CD4-positive, alpha-beta T cell (primary cell): ENCODE results near the gene LAMTOR1. TPM values are rescaled to one million over a fixed set of nuclear protein-coding genes. Genes with fewer than 3 reads are reported as not detected.

Source experiments
- ATAC-seq: fragments of 200-7000 bp; cut with Tn5 transposase; one replicate; pipeline ENCODE4 v1.10.0; 2022; ENCODE audit warnings: mild to moderate bottlenecking; ENCODE audit not compliant: poor library complexity
- CTCF ChIA-PET: fragments of 350-600 bp; sonication (Branson Sonifier 250); formaldehyde crosslinking; loops from one replicate; lab custom pipeline; 2021; ENCODE audit warnings: antibody characterized with exemption, inconsistent platforms; lab: Charles Lee
- POLR2A ChIA-PET: fragments of 350-600 bp; sonication (Branson Sonifier 250); formaldehyde crosslinking; loops from one replicate; lab custom pipeline; 2021; ENCODE audit warnings: antibody characterized with exemption, inconsistent platforms; lab: Charles Lee
- DNase-seq, 14 experiments: peaks; one replicate each; pipeline ENCODE4 v3.0.0-alpha.2; 2013 to 2020; ENCODE audit warnings: mixed read lengths in 2 of 14
- H3K27ac ChIP-seq, 2 donors: one replicate each; pipeline versions ENCODE4 v1.5.1 to v1.7.0; 2013; ENCODE audit warnings: low read length in 2 of 2, low read depth in 1 of 2, mild to moderate bottlenecking in 1 of 2
- H3K27me3 ChIP-seq, 2 experiments: 1 replicate in 1 of 2; 2 replicates in 1 of 2; pipeline versions ENCODE4 v1.6.1 to v1.7.0; 2013; ENCODE audit warnings: low read length in 2 of 2, control low read depth in 1 of 2, mild to moderate bottlenecking in 1 of 2, moderate library complexity in 1 of 2; ENCODE audit not compliant: insufficient read depth in 2 of 2, control insufficient read depth in 1 of 2
- H3K36me3 ChIP-seq: one replicate; pipeline ENCODE4 v1.6.1; 2013; ENCODE audit warnings: low read length, control low read depth; ENCODE audit not compliant: insufficient read depth
- H3K4me1 ChIP-seq: one replicate; pipeline ENCODE4 v1.6.1; 2013; ENCODE audit warnings: low read length, control low read depth; ENCODE audit not compliant: insufficient read depth
- H3K4me3 ChIP-seq: one replicate; pipeline ENCODE4 v1.5.1; 2013; ENCODE audit warnings: mild to moderate bottlenecking, low read length, moderate library complexity
- H3K9me3 ChIP-seq, 2 experiments: 1 replicate in 1 of 2; 2 replicates in 1 of 2; pipeline versions ENCODE4 v1.6.1 to v1.7.0; 2013; ENCODE audit warnings: low read length in 2 of 2, mild to moderate bottlenecking in 2 of 2, control low read depth in 1 of 2, moderate library complexity in 1 of 2; ENCODE audit not compliant: control insufficient read depth in 1 of 2, insufficient read depth in 1 of 2
- H3K27ac Mint-ChIP-seq: one replicate; pipeline ENCODE4 v1.8.0; 2020; ENCODE audit warnings: mixed read lengths
- H3K27me3 Mint-ChIP-seq: one replicate; pipeline ENCODE4 v1.8.0; 2021; ENCODE audit warnings: mixed read lengths
- H3K36me3 Mint-ChIP-seq: one replicate; pipeline ENCODE4 v1.8.0; 2021; ENCODE audit warnings: low read depth, mixed read lengths
- H3K4me1 Mint-ChIP-seq: one replicate; pipeline ENCODE4 v1.8.0; 2021; ENCODE audit warnings: low read depth, mixed read lengths
- H3K4me3 Mint-ChIP-seq: one replicate; pipeline ENCODE4 v1.8.0; 2020; ENCODE audit warnings: mild to moderate bottlenecking, mixed read lengths
- H3K9me3 Mint-ChIP-seq: one replicate; pipeline ENCODE4 v1.8.0; 2020; ENCODE audit warnings: mixed read lengths
- CTCF ChIP-seq: fragments of 200-600 bp; IDR thresholded peaks from one replicate; pipeline ENCODE4 v1.8.0; 2022; ENCODE audit warnings: antibody characterized with exemption, mild to moderate bottlenecking
- intact Hi-C, 2 experiments: fragments of 100-400 bp; cut with DNase I in 1 of 2; cut with micrococcal nuclease in 1 of 2; formaldehyde crosslinking; loops; one replicate each; pipeline versions ENCODE4 v1.15.1 to v1.9.0; 2023 to 2025; cut with DNase I, micrococcal nuclease
- total RNA-seq, 174 experiments: library from RNA in 2 of 174; stranded (reverse) in 2 of 174; gene quantifications; one replicate each; pipeline ENCODE4 v1.2.3 and lab custom pipeline; 2021 to 2026

The LAMTOR1 gene
- total RNA-seq, 2 experiments from 2014 or later: 29.5 to 30.4 TPM

GRCh38 chr11:72070491-72070890 is 32.6 kb downstream of the LAMTOR1 start:
- Mint-ChIP-seq H3K4me1 (peaks cover 33% of the 10 kb centered on the region), H3K4me3 (no peak overlapping the region), H3K36me3 (peaks cover 29% of the 10 kb centered on the region), H3K27me3 (no peaks in the 10 kb centered on the region), H3K27ac (no peak overlapping the region), H3K9me3 (no peaks in the 10 kb centered on the region)
- ChIA-PET CTCF (no interaction called here), POLR2A (no interaction called here)
- ATAC-seq: no peak
- H3K9me3 ChIP-seq: no peaks in the 10 kb centered on the region
- H3K4me3 ChIP-seq: no peak overlapping the region
- H3K36me3 ChIP-seq: peaks cover 14% of the 10 kb centered on the region
- H3K27ac ChIP-seq: no peak overlapping the region
- TF ChIP-seq CTCF: no peak
- no peaks in the 10 kb centered on the region for H3K27me3 ChIP-seq
- intact Hi-C loops: no loop called here
- DNase-seq: no peak
- H3K4me1 ChIP-seq: peaks cover 18% of the 10 kb centered on the region

DNA sequence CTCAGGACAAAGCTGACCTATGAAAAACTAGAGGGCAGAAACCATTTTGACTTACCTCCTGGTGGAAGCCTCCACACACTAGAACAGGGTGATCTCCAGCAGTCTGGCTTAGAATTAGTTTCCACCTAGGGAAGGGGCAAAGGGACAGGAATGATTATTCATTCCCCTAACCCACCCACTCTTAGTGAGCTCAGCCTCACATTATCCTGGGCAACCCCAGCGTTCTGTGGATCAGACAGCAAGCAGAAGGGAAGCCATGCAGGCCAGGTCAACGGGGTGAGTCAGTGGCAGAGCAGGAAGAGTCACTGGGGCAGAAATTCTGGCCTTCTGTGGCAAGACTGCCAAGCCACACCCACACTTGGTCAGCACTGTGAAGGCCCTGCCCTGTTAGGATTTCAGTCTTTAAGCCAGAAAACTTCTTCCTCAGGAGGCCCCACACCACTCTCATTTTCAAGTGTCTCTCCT is 33.3 kb downstream of the LAMTOR1 start:
- Mint-ChIP-seq H3K27ac (no peak overlapping the region), H3K27me3 (no peaks in the 10 kb centered on the region), H3K9me3 (no peaks in the 10 kb centered on the region), H3K4me3 (no peak overlapping the region), H3K4me1 (peaks cover 28% of the 10 kb centered on the region), H3K36me3 (peaks cover 29% of the 10 kb centered on the region)
- CTCF ChIA-PET: interaction anchor here (1.6 kb wide), 1 partner anchor 44 kb away, joined by 4 read pairs; no protein-coding TSS in a partner anchor
- H3K27ac ChIP-seq: no peak overlapping the region
- no peak for TF ChIP-seq CTCF
- no peaks in the 10 kb centered on the region for H3K27me3 ChIP-seq
- intact Hi-C loops: no loop called here
- POLR2A ChIA-PET: no interaction called here
- no peak overlapping the region for H3K4me3 ChIP-seq
- no peaks in the 10 kb centered on the region for H3K9me3 ChIP-seq
- peaks cover 14% of the 10 kb centered on the region for H3K4me1 ChIP-seq
- H3K36me3 ChIP-seq: peaks cover 14% of the 10 kb centered on the region
- ATAC-seq (no peak), DNase-seq (peak in 3 of 14 experiments; percentile 11 to 76 (median 65))

GRCh38 chr11:72069200-72069599 is 33.9 kb downstream of the LAMTOR1 start:
- peaks cover 29% of the 10 kb centered on the region for H3K36me3 Mint-ChIP-seq
- Histone ChIP-seq H3K4me3 (no peak overlapping the region), H3K9me3 (no peaks in the 10 kb centered on the region), H3K27ac (no peak overlapping the region), H3K4me1 (peaks cover 14% of the 10 kb centered on the region), H3K27me3 (no peaks in the 10 kb centered on the region), H3K36me3 (peaks cover 14% of the 10 kb centered on the region)
- no peaks in the 10 kb centered on the region for H3K27me3 Mint-ChIP-seq
- H3K9me3 Mint-ChIP-seq: no peaks in the 10 kb centered on the region
- TF ChIP-seq CTCF: no peak
- peak overlapping the region; percentile 43 for H3K27ac Mint-ChIP-seq
- no peak overlapping the region for H3K4me3 Mint-ChIP-seq
- peaks cover 28% of the 10 kb centered on the region for H3K4me1 Mint-ChIP-seq
- intact Hi-C loops: no loop called here
- POLR2A ChIA-PET: no interaction called here
- CTCF ChIA-PET: interaction anchor here (1.6 kb wide), 1 partner anchor 44 kb away, joined by 4 read pairs; no protein-coding TSS in a partner anchor
- ATAC-seq: no peak
- peak in 1 of 14 experiments; percentile 21 for DNase-seq
